Mesothelial cell of epicardium (in vitro differentiated cells): ENCODE measurements around the gene TESK1. TPM values are rescaled to one million over a fixed set of nuclear protein-coding genes. Genes with fewer than 3 reads are reported as not detected.

ENCODE experiments used
- DNase-seq, 2 experiments: peaks; one replicate each; pipeline ENCODE4 v3.0.0; 2021; ENCODE audit warnings: low spot score in 2 of 2; ENCODE audit not compliant: unreplicated experiment in 2 of 2
- H3K27ac Mint-ChIP-seq: 2 replicates; pipeline ENCODE4 v1.8.0; 2021; ENCODE audit warnings: mixed read lengths
- H3K27me3 Mint-ChIP-seq: 2 replicates; pipeline ENCODE4 v1.8.0; 2021; ENCODE audit warnings: low read depth, mixed read lengths
- H3K36me3 Mint-ChIP-seq: 2 replicates; pipeline ENCODE4 v1.8.0; 2021; ENCODE audit warnings: mixed read lengths
- H3K4me1 Mint-ChIP-seq: 2 replicates; pipeline ENCODE4 v1.8.0; 2021; ENCODE audit warnings: mixed read lengths
- H3K4me3 Mint-ChIP-seq: 2 replicates; pipeline ENCODE4 v1.8.0; 2021; ENCODE audit warnings: mild to moderate bottlenecking, moderate library complexity, mixed read lengths
- H3K9me3 Mint-ChIP-seq: 2 replicates; pipeline ENCODE4 v1.8.0; 2021; ENCODE audit warnings: mixed read lengths
- total RNA-seq: library from RNA; stranded (reverse); gene quantifications from 3 replicates; pipeline ENCODE4 v1.2.1, GENCODE V29; 2021
- TF ChIP-seq, protein P1 (sequence below): fragments of 200-600 bp; sonication (generic); IDR thresholded peaks from one replicate; pipeline ENCODE4 v1.5.0; 2021; ENCODE audit warnings: antibody characterized with exemption; ENCODE audit not compliant: unreplicated experiment

Gene TESK1, protein sequence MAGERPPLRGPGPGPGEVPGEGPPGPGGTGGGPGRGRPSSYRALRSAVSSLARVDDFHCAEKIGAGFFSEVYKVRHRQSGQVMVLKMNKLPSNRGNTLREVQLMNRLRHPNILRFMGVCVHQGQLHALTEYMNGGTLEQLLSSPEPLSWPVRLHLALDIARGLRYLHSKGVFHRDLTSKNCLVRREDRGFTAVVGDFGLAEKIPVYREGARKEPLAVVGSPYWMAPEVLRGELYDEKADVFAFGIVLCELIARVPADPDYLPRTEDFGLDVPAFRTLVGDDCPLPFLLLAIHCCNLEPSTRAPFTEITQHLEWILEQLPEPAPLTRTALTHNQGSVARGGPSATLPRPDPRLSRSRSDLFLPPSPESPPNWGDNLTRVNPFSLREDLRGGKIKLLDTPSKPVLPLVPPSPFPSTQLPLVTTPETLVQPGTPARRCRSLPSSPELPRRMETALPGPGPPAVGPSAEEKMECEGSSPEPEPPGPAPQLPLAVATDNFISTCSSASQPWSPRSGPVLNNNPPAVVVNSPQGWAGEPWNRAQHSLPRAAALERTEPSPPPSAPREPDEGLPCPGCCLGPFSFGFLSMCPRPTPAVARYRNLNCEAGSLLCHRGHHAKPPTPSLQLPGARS
- total RNA-seq = 48.7 to 52.9 TPM (median 49.0 TPM) in 3 replicates

DNA sequence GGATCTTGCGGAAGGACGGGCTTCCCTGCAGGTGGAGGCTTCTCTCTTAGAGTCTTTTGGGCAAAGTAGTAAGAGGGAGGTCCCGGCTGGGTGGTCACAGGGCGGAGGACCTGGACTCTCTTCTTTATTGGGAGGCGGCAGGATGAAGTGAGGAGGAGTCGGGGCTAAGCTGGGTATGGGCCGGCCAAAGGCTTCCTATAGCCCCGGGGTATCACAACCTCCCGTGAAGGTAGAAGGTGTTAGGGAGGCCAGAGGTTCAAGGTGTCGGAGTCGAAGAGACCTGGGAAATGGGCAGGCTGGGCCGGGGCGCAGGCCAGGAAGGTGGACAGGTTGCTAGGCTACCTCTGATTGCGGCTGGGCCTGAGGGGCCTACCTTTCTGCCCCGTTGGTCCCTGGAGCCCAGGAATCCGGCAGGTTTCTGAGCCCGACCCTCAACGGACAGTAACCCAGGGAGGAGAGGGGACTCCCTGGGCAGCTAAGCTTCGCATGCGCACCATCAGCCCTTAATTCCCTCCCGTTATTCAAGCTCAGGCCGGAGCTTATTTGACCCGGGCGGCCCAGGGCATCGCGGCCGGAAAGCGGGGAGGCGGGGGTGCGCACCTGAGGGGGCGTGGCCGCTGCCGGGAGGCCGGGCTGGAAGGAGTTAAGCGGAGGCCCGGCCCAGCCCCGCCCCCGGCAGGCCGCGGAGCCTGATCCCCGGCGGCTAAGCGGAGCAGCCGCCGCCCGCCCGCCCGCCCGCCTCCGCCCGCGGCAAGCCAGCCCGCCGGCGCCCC, at the start of gene TESK1:
TSS of gene TESK1 (plus strand) at position 685 of the 773 bp plus-strand sequence. CDS start 358 bp downstream, outside the sequence.
- TF ChIP-seq, protein P1, sequence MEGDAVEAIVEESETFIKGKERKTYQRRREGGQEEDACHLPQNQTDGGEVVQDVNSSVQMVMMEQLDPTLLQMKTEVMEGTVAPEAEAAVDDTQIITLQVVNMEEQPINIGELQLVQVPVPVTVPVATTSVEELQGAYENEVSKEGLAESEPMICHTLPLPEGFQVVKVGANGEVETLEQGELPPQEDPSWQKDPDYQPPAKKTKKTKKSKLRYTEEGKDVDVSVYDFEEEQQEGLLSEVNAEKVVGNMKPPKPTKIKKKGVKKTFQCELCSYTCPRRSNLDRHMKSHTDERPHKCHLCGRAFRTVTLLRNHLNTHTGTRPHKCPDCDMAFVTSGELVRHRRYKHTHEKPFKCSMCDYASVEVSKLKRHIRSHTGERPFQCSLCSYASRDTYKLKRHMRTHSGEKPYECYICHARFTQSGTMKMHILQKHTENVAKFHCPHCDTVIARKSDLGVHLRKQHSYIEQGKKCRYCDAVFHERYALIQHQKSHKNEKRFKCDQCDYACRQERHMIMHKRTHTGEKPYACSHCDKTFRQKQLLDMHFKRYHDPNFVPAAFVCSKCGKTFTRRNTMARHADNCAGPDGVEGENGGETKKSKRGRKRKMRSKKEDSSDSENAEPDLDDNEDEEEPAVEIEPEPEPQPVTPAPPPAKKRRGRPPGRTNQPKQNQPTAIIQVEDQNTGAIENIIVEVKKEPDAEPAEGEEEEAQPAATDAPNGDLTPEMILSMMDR = no peak
- Mint-ChIP-seq H3K9me3 (no peaks in the 10 kb centered on the region), H3K4me1 (peaks cover 29% of the 10 kb centered on the region)

DNA sequence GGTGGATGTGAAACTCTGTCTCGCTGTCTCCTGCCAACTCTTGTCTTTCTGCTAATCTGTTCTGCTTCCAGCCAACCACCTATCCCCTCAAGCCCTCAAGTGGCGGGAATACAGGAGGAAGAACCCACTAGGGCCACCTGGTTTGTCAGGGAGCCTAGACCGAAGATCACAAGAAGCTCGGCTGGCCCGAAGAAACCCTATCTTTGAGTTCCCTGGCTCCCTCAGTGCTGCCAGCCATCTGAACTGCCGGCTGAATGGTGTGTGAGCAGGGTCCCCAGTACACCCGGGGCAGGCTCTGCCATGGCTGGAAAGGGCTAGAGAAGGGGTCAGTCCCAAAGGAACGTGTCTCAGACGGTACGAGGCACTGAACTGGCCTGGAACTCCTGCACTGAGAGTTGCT, 49.2 kb upstream of the TESK1 start:
- no peak overlapping the region for H3K27ac Mint-ChIP-seq
- H3K4me1 Mint-ChIP-seq = no peaks in the 10 kb centered on the region
- no peaks in the 10 kb centered on the region for H3K9me3 Mint-ChIP-seq

More for the DNA sequence above, at the start of gene TESK1:
- no peaks in the 10 kb centered on the region for H3K27me3 Mint-ChIP-seq
- peak within 1 kb of the TSS; percentile 92 for H3K4me3 Mint-ChIP-seq
- peak; percentile 71 to 77 for DNase-seq
- peaks cover 14% of the 10 kb centered on the region for H3K36me3 Mint-ChIP-seq
- peak within 1 kb of the TSS; percentile 98 for H3K27ac Mint-ChIP-seq

DNA sequence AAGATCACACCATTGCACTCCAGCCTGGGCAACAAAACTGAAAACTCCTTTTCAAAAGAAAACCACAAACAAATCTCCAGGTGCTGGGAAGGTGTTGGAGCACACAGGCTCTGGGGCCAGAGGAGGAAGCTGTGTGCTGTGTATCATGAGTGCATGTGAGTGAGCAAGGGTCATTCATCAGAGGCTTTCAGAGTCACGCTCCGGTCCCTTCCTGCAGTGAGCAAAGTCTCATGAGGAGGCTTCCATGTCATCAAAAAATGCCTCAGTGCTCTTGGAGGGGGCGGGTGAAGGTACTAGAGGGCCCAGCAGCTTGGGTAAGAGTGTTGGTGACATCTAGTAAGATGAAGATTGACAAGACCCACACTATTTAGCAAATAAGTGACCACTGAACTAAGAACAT, 48.3 kb upstream of the TESK1 start:
- H3K36me3 Mint-ChIP-seq = peaks cover 19% of the 10 kb centered on the region
- no peaks in the 10 kb centered on the region for H3K27me3 Mint-ChIP-seq
- H3K27ac Mint-ChIP-seq = no peak overlapping the region
- H3K9me3 Mint-ChIP-seq = no peaks in the 10 kb centered on the region
- no peak overlapping the region for H3K4me3 Mint-ChIP-seq
- no peak for DNase-seq
- no peaks in the 10 kb centered on the region for H3K4me1 Mint-ChIP-seq
- TF ChIP-seq, protein P1 = no peak

More for the DNA sequence above, 49.2 kb upstream of the TESK1 start:
- TF ChIP-seq, protein P1 = no peak
- no peak for DNase-seq
- H3K27me3 Mint-ChIP-seq = no peaks in the 10 kb centered on the region
- peaks cover 17% of the 10 kb centered on the region for H3K36me3 Mint-ChIP-seq
- no peak overlapping the region for H3K4me3 Mint-ChIP-seq

DNA sequence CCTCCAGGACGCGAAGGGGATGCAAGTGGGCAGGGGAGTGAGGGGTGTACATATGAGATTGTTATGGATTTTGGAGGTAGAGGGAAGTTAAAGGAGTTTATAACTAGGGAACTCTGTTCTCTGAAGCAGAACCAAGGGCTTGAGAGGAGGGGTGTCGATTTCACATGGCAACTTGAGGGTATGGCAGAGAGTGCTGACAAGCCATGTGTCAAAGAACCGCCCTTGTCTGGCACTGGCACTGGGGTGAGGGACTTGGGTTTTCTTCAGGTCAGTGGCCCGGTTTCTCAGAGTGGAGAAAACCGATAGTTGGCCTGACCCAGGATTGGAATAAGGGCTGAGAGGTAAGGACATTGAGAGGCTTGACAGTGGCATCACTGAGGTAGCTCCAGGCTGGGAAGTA, 47.7 kb upstream of the TESK1 start:
- DNase-seq = no peak
- no peaks in the 10 kb centered on the region for H3K9me3 Mint-ChIP-seq
- no peak overlapping the region for H3K27ac Mint-ChIP-seq
- no peak overlapping the region for H3K4me3 Mint-ChIP-seq
- no peaks in the 10 kb centered on the region for H3K4me1 Mint-ChIP-seq
- peaks cover 19% of the 10 kb centered on the region for H3K36me3 Mint-ChIP-seq
- TF ChIP-seq, protein P1 = no peak
- no peaks in the 10 kb centered on the region for H3K27me3 Mint-ChIP-seq

DNA sequence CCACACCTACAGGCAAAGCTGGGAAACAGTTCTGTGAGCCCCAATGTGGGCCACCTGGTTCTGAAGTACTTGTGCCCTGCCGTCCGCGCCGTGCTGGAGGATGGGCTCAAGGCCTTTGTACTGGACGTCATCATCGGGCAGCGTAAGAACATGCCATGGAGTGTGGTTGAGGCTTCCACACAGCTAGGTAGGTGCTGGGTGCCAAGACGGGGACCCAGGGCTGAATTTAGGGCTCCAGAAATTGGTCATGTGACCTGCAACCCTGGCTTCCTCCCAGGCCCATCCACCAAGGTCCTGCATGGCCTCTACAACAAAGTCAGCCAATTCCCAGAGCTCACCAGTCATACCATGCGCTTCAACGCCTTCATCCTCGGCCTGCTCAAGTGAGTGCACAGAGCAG, 46.9 kb upstream of the TESK1 start:
- peaks cover 19% of the 10 kb centered on the region for H3K36me3 Mint-ChIP-seq
- no peak overlapping the region for H3K4me3 Mint-ChIP-seq
- no peaks in the 10 kb centered on the region for H3K9me3 Mint-ChIP-seq
- H3K27ac Mint-ChIP-seq = no peak overlapping the region
- no peak for DNase-seq
- TF ChIP-seq, protein P1 = no peak
- no peaks in the 10 kb centered on the region for H3K27me3 Mint-ChIP-seq
- H3K4me1 Mint-ChIP-seq = no peaks in the 10 kb centered on the region
